HG02884 (cell line): ENCODE measurements around the gene AFAP1.
"Not testable (repeated sequence)": the region's sequence is repeated elsewhere in the genome, so short reads cannot be mapped to it uniquely, and the experiment has no call there.

Experiments used
- ATAC-seq: cut with Tn5 transposase; IDR thresholded peaks from one replicate; pipeline ENCODE4 v1.9.1; 2021; ENCODE audit warnings: mild to moderate bottlenecking, moderate library complexity; ENCODE audit not compliant: unreplicated experiment

The AFAP1 gene

GRCh38 chr4:7918187-7918586 is 21.5 kb downstream of the AFAP1 start:
- ATAC-seq: not testable (repeated sequence)

GRCh38 chr4:7917669-7918068 is 22.0 kb downstream of the AFAP1 start:
- ATAC-seq: no peak

GRCh38 chr4:7915875-7916242 is 23.8 kb downstream of the AFAP1 start:
- ATAC-seq: no peak

- no peak for ATAC-seq
Observed at GRCh38 chr4:7912826-7913225, 26.8 kb downstream of the AFAP1 start.

- ATAC-seq: no peak
Observed at GRCh38 chr4:7910952-7911578, 28.6 kb downstream of the AFAP1 start.

- no peak for ATAC-seq
Observed at GRCh38 chr4:7910263-7910896, 29.3 kb downstream of the AFAP1 start.

GRCh38 chr4:7909463-7910262 is 30.0 kb downstream of the AFAP1 start:
- ATAC-seq: no peak

- ATAC-seq: no peak
Observed at GRCh38 chr4:7908668-7909067, 31.0 kb downstream of the AFAP1 start.

GRCh38 chr4:7907142-7907541 is 32.5 kb downstream of the AFAP1 start:
- ATAC-seq: no peak

- no peak for ATAC-seq
Observed at GRCh38 chr4:7906171-7906701, 33.4 kb downstream of the AFAP1 start.

GRCh38 chr4:7904952-7905915 is 34.4 kb downstream of the AFAP1 start:
- ATAC-seq: no peak

- ATAC-seq: no peak
Observed at GRCh38 chr4:7903791-7904516, 35.7 kb downstream of the AFAP1 start.

GRCh38 chr4:7902826-7903225 is 36.8 kb downstream of the AFAP1 start:
- no peak for ATAC-seq

GRCh38 chr4:7902101-7902553 is 37.5 kb downstream of the AFAP1 start:
- no peak for ATAC-seq

GRCh38 chr4:7901311-7901885 is 38.3 kb downstream of the AFAP1 start:
- no peak for ATAC-seq

- ATAC-seq: no peak
Observed at GRCh38 chr4:7900334-7900909, 39.2 kb downstream of the AFAP1 start.

- ATAC-seq: no peak
Observed at GRCh38 chr4:7899184-7899869, 40.3 kb downstream of the AFAP1 start.

- ATAC-seq: no peak
Observed at GRCh38 chr4:7898385-7898784, 41.3 kb downstream of the AFAP1 start.

- ATAC-seq: no peak
Observed at GRCh38 chr4:7897811-7898210, 41.9 kb downstream of the AFAP1 start.
